HepG2 (cell line): Measurements from ENCODE around the gene TP63. TPM values are rescaled to one million over a fixed set of nuclear protein-coding genes. Genes with fewer than 3 reads are reported as not detected.

ENCODE experiments used
- ATAC-seq: fragments of 200-7000 bp; cut with Tn5 transposase; 3 replicates; pipeline ENCODE4 v1.9.1; 2020; ENCODE audit warnings: mild to moderate bottlenecking, moderate library complexity
- BruUV-seq: library from RNA; stranded (reverse); fragments of 400-500 nt; replicated peaks from 2 replicates; lab custom pipeline; 2021; lab: Mats Ljungman, UMichigan
- CTCF ChIA-PET: fragments of 300-600 bp; formaldehyde crosslinking; extraction: SDS; loops from one replicate; lab custom pipeline; 2021; ENCODE audit warnings: low total read pairs, inconsistent platforms, low intra/inter-chr PET ratio; lab: Yijun Ruan, JAX
- POLR2A ChIA-PET: fragments of 350-600 bp; sonication (Branson Sonifier 250); formaldehyde crosslinking; loops from one replicate; lab custom pipeline; 2020; ENCODE audit warnings: antibody characterized with exemption, inconsistent platforms; lab: Yijun Ruan, JAX
- DNase-seq: peaks from one replicate; pipeline ENCODE4 v3.0.0-alpha.2; 2015; ENCODE audit warnings: low spot score
- FAIRE-seq: peaks from 3 replicates; lab custom pipeline; 2011; peaks lifted over from hg19 to GRCh38; lab: Jason Lieb, UNC
- H2AFZ ChIP-seq: one replicate; pipeline ENCODE4 v1.6.1; 2011; ENCODE audit warnings: low read length, inconsistent platforms
- H3K27ac ChIP-seq: fragments of 300-600 bp; 3 replicates; pipeline ENCODE4 v1.8.0; 2011; ENCODE audit warnings: mixed run types, mild to moderate bottlenecking, mixed read lengths, low read length, inconsistent platforms; ENCODE audit not compliant: insufficient read depth; ENCODE audit errors: extremely low read length
- H3K27me3 ChIP-seq, 2 experiments: fragments of 200-600 bp in 1 of 2; 2 replicates in 1 of 2; 3 replicates in 1 of 2; pipeline versions ENCODE4 v1.6.0 to v1.8.0; 2011; ENCODE audit warnings: low read length in 2 of 2, mild to moderate bottlenecking in 2 of 2, moderate library complexity in 2 of 2, inconsistent platforms in 1 of 2; ENCODE audit not compliant: insufficient read depth in 2 of 2, control insufficient read depth in 1 of 2
- H3K36me3 ChIP-seq, 2 experiments: fragments of 200-600 bp in 1 of 2; replicated peaks in 1 of 2; 2 replicates in 1 of 2; 3 replicates in 1 of 2; pipeline versions ENCODE4 v1.5.1 to v1.8.0; 2011; ENCODE audit warnings: low read length in 2 of 2, inconsistent platforms in 1 of 2; ENCODE audit not compliant: insufficient read depth in 2 of 2, control insufficient read depth in 1 of 2
- H3K4me1 ChIP-seq: 2 replicates; pipeline ENCODE4 v1.5.1; 2012; ENCODE audit warnings: low read length, inconsistent platforms; ENCODE audit not compliant: insufficient read depth
- H3K4me2 ChIP-seq: 2 replicates; pipeline ENCODE4 v1.6.0; 2011; ENCODE audit warnings: low read depth, low read length, inconsistent platforms
- H3K4me3 ChIP-seq, 3 experiments: fragments of 200-600 bp in 1 of 3; sonication (generic), shearing (Covaris generic) in 1 of 3; replicated peaks in 1 of 3; 2 replicates each; pipeline ENCODE4 v1.5.1; 2011 to 2016; ENCODE audit warnings: low read length in 3 of 3, inconsistent platforms in 2 of 3, low read depth in 2 of 3, mild to moderate bottlenecking in 2 of 3, control low read depth in 1 of 3, mixed read lengths in 1 of 3; ENCODE audit not compliant: insufficient read depth in 1 of 3
- H3K79me2 ChIP-seq: one replicate; pipeline ENCODE4 v1.6.1; 2011; ENCODE audit warnings: low read length, inconsistent platforms; ENCODE audit not compliant: insufficient read depth
- H3K9ac ChIP-seq: 2 replicates; pipeline ENCODE4 v1.6.0; 2011; ENCODE audit warnings: mild to moderate bottlenecking, low read depth, low read length, inconsistent platforms; ENCODE audit not compliant: insufficient read depth
- H3K9me3 ChIP-seq: 2 replicates; pipeline ENCODE4 v1.5.1; 2012; ENCODE audit warnings: mild to moderate bottlenecking, low read length
- H4K20me1 ChIP-seq: 2 replicates; pipeline ENCODE4 v1.6.0; 2011; ENCODE audit warnings: inconsistent platforms, mild to moderate bottlenecking, low read length, moderate library complexity; ENCODE audit not compliant: insufficient read depth
- ARID3A ChIP-seq: IDR thresholded peaks from 2 replicates; pipeline ENCODE4 v1.6.1; 2012; ENCODE audit warnings: low read depth, low read length, improper control_type of control experiment
- FOXJ3 ChIP-seq: sonication (generic); formaldehyde crosslinking; IDR thresholded peaks from 2 replicates; pipeline ENCODE4 v1.4.0; 2020; ENCODE audit warnings: missing genetic modification reagents, mild to moderate bottlenecking, borderline replicate concordance
- FOXM1 ChIP-seq: sonication (generic); formaldehyde crosslinking; IDR thresholded peaks from 2 replicates; pipeline ENCODE4 v1.5.0; 2020; ENCODE audit warnings: missing genetic modification reagents
- SNAPC5 ChIP-seq: sonication (generic); formaldehyde crosslinking; IDR thresholded peaks from 2 replicates; pipeline ENCODE4 v1.8.1; 2023; ENCODE audit warnings: mild to moderate bottlenecking, missing genetic modification reagents, borderline replicate concordance
- ZBTB33 ChIP-seq: sonication (generic); formaldehyde crosslinking; IDR thresholded peaks from 2 replicates; pipeline ENCODE4 v1.4.0; 2020; ENCODE audit warnings: missing genetic modification reagents
- ZNF335 ChIP-seq: sonication (generic); formaldehyde crosslinking; IDR thresholded peaks from 2 replicates; pipeline ENCODE4 v1.4.0; 2020; ENCODE audit warnings: missing genetic modification reagents
- ZNF766 ChIP-seq: sonication (generic); formaldehyde crosslinking; IDR thresholded peaks from 2 replicates; pipeline ENCODE4 v1.5.0; 2020; ENCODE audit warnings: missing genetic modification reagents, borderline replicate concordance
- ZSCAN12 ChIP-seq: sonication (generic); formaldehyde crosslinking; IDR thresholded peaks from 2 replicates; pipeline ENCODE4 v1.9.0; 2021; ENCODE audit warnings: mild to moderate bottlenecking, missing genetic modification reagents
- WGBS: methylation state at CpG from one replicate; pipeline ENCODE4 v1.1.6; 2017; ENCODE audit warnings: low lambda C conversion rate; 5-methylcytosine and 5-hydroxymethylcytosine counted together
- in situ Hi-C: cut with HindIII; loops from 2 replicates; pipeline ENCODE4 v1.10.0; 2017; ENCODE audit warnings: low pct_unique_long_range_greater_than_20kb; ENCODE audit not compliant: extremely low pct_ligation_motif_present
- intact Hi-C: fragments of 100-400 bp; cut with micrococcal nuclease; formaldehyde crosslinking; loops from one replicate; pipeline ENCODE4 v1.10.0; 2022; ENCODE audit not compliant: unreplicated experiment
- polyA plus RNA-seq, 8 experiments: library from polyadenylated mRNA; depleted of rRNA in 3 of 8; stranded (reverse) in 7 of 8; unstranded in 1 of 8; fragments of >200 nt; fragmentation: Illumina TruSeq in 4 of 8; extraction: Trizol in 4 of 8; gene quantifications; 2 replicates each; pipeline versions ENCODE4 v1.2.1 to v1.2.3, GENCODE V29; 2011 to 2016; ENCODE audit warnings: low read depth in 4 of 8, missing spikeins in 1 of 8, mixed read lengths in 1 of 8; ENCODE audit not compliant: insufficient read depth in 1 of 8
- total RNA-seq, 5 experiments: library from RNA; depleted of rRNA; stranded (reverse); fragments of >200 nt; fragmentation: Illumina TruSeq; extraction: Trizol; gene quantifications; 2 replicates each; pipeline ENCODE4 v1.2.3, GENCODE V29; 2016; ENCODE audit warnings: low read depth in 1 of 5
- TF ChIP-seq, protein P1 (sequence below): sonication (generic); formaldehyde crosslinking; IDR thresholded peaks from 2 replicates; pipeline ENCODE4 v1.4.0; 2020; ENCODE audit warnings: mild to moderate bottlenecking, missing genetic modification reagents
- TF ChIP-seq, protein P2 (sequence below): sonication (generic); formaldehyde crosslinking; IDR thresholded peaks from 2 replicates; pipeline ENCODE4 v1.4.0; 2020; ENCODE audit warnings: missing genetic modification reagents, borderline replicate concordance
- TF ChIP-seq, protein P3 (sequence below): IDR thresholded peaks from 2 replicates; pipeline ENCODE4 v1.6.1; 2016; ENCODE audit warnings: missing genetic modification reagents, missing compliant biosample characterization
- TF ChIP-seq, protein P4 (sequence below): IDR thresholded peaks from 2 replicates; pipeline ENCODE4 v1.6.1; 2016; ENCODE audit warnings: low read depth

Gene TP63
- total and polyA plus RNA-seq, 2 of the 13 experiments (the other 11 are each of a cell fraction or from before 2014, with no cell fraction given) = not detected

DNA sequence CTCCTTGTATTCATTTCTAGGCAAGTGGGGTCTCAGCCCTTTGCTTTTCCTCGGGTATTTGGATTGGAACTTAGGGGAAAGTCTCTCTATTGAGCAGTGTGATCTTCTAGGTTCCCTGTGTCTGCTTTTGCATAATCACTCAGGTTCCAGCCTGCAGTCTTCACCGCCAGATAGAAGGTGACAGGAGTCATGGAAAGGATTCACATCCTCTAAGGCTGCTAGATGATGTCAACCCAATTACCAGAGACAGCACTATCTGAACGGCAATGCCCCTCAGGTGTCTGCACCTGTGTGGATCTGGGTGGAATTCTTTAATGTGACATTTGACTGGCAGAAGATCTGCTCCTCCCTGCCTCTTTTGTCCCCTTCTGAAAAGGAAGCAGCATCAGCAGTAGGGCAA lies 311.8 kb downstream of the TP63 start:
- CTCF ChIA-PET = no interaction called here
- no peak overlapping the region for H3K4me3 ChIP-seq
- H4K20me1 ChIP-seq = no peaks in the 10 kb centered on the region
- POLR2A ChIA-PET = no interaction called here
- 23% methylated on average over 2 of the region's 3 CpGs for WGBS
- no peaks in the 10 kb centered on the region for H3K79me2 ChIP-seq
- no TSS peak for BruUV-seq
- ATAC-seq = no peak
- H3K4me1 ChIP-seq = peaks cover 25% of the 10 kb centered on the region
- no peaks in the 10 kb centered on the region for H3K36me3 ChIP-seq
- DNase-seq = no peak
- no peak overlapping the region for H3K9ac ChIP-seq
- no peaks in the 10 kb centered on the region for H3K27me3 ChIP-seq
- no peaks in the 10 kb centered on the region for H3K9me3 ChIP-seq
- FAIRE-seq = no peak
- no peak overlapping the region for H3K27ac ChIP-seq
- no peak overlapping the region for H2AFZ ChIP-seq
- in situ Hi-C loops (no loop called here), intact Hi-C loops (no loop called here)
- no peak overlapping the region for H3K4me2 ChIP-seq
- TF ChIP-seq ZBTB33 (CRISPR knock-in tag) (no peak), ZNF335 (CRISPR knock-in tag) (no peak), FOXJ3 (CRISPR knock-in tag) (no peak), ZNF766 (CRISPR knock-in tag) (no peak), SNAPC5 (CRISPR knock-in tag) (no peak), ZSCAN12 (CRISPR knock-in tag) (no peak), ARID3A (no peak), FOXM1 (CRISPR knock-in tag) (no peak)
- TF ChIP-seq, protein P1, sequence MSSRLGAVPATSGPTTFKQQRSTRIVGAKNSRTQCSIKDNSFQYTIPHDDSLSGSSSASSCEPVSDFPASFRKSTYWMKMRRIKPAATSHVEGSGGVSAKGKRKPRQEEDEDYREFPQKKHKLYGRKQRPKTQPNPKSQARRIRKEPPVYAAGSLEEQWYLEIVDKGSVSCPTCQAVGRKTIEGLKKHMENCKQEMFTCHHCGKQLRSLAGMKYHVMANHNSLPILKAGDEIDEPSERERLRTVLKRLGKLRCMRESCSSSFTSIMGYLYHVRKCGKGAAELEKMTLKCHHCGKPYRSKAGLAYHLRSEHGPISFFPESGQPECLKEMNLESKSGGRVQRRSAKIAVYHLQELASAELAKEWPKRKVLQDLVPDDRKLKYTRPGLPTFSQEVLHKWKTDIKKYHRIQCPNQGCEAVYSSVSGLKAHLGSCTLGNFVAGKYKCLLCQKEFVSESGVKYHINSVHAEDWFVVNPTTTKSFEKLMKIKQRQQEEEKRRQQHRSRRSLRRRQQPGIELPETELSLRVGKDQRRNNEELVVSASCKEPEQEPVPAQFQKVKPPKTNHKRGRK = no peak
- TF ChIP-seq, protein P2, sequence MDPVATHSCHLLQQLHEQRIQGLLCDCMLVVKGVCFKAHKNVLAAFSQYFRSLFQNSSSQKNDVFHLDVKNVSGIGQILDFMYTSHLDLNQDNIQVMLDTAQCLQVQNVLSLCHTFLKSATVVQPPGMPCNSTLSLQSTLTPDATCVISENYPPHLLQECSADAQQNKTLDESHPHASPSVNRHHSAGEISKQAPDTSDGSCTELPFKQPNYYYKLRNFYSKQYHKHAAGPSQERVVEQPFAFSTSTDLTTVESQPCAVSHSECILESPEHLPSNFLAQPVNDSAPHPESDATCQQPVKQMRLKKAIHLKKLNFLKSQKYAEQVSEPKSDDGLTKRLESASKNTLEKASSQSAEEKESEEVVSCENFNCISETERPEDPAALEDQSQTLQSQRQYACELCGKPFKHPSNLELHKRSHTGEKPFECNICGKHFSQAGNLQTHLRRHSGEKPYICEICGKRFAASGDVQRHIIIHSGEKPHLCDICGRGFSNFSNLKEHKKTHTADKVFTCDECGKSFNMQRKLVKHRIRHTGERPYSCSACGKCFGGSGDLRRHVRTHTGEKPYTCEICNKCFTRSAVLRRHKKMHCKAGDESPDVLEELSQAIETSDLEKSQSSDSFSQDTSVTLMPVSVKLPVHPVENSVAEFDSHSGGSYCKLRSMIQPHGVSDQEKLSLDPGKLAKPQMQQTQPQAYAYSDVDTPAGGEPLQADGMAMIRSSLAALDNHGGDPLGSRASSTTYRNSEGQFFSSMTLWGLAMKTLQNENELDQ = no peak
- TF ChIP-seq, protein P3, sequence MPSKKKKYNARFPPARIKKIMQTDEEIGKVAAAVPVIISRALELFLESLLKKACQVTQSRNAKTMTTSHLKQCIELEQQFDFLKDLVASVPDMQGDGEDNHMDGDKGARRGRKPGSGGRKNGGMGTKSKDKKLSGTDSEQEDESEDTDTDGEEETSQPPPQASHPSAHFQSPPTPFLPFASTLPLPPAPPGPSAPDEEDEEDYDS (CRISPR knock-in tag) = no peak
- TF ChIP-seq, protein P4, sequence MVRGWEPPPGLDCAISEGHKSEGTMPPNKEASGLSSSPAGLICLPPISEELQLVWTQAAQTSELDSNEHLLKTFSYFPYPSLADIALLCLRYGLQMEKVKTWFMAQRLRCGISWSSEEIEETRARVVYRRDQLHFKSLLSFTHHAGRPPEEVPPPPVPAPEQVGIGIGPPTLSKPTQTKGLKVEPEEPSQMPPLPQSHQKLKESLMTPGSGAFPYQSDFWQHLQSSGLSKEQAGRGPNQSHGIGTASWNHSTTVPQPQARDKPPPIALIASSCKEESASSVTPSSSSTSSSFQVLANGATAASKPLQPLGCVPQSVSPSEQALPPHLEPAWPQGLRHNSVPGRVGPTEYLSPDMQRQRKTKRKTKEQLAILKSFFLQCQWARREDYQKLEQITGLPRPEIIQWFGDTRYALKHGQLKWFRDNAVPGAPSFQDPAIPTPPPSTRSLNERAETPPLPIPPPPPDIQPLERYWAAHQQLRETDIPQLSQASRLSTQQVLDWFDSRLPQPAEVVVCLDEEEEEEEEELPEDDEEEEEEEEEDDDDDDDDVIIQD = no peak
